GM21381 (cell line): ENCODE results near the gene DAB2IP.

ENCODE experiments used
- ATAC-seq: cut with Tn5 transposase; IDR thresholded peaks from one replicate; pipeline ENCODE4 v1.9.1; 2021; ENCODE audit warnings: mild to moderate bottlenecking, moderate library complexity; ENCODE audit not compliant: unreplicated experiment

DAB2IP gene

DNA sequence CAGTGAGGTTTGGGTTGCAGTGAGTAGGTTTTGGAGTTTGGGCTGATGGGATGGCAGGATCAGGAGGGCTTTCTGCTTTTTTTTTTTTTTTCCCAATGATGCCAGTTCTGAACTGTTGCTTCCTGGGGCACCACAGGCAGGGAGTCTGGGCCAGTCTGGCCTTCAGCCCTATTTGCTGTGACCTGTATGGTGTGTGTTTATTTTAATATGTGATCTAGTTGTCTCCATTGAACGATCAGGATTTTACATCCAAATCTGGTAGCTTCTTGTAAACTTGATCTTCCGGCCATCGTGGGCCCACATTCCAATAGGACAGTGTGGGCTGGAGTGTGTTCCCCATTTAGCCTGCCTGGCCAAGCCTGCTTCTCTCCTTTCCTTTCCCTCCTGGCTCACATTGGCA lies 25.8 kb upstream of the DAB2IP start:
- ATAC-seq, result no peak

- no peak for ATAC-seq
Measured at GRCh38 chr9:121626012-121626411, 25.4 kb upstream of the DAB2IP start.

DNA sequence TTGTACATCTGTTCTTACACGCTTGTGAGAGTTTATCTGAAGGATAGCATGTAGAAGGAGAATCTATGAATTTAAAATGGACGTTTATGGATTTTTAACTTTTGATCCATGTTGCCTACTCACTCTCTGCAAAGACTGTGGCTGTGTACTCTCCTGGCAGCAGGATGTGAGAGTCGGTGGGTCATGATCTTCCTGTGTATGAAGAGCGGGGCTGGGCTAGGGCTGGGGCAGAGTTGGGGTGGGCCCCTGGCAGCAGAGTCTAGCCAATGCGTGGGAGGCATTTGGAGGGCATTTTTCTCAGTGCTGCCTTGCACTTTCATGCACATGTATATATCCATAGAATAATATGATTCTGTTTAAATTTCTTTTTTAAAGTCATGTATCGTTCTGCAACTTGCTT lies 24.0 kb upstream of the DAB2IP start:
- no peak for ATAC-seq

DNA sequence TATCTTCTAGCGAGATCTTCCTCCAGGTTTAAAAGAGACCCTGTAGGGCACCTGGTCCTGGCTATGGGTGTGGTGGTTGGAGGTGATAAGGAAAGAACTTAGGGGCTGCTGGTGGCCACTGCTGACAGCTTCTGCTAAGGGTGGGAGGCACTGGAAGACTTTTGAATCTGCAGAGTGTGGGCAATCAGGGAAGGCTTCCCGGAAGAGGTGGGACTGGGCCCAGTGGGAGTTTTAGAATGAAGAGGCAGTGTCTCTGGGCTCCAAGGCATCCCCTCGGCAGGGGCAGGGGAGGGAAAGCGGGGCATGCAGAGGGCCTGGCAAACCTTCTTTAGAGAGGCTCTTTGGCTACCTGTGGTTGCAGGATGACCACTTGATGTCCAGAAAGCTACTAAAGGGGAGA lies 23.0 kb upstream of the DAB2IP start:
- ATAC-seq, result no peak

DNA sequence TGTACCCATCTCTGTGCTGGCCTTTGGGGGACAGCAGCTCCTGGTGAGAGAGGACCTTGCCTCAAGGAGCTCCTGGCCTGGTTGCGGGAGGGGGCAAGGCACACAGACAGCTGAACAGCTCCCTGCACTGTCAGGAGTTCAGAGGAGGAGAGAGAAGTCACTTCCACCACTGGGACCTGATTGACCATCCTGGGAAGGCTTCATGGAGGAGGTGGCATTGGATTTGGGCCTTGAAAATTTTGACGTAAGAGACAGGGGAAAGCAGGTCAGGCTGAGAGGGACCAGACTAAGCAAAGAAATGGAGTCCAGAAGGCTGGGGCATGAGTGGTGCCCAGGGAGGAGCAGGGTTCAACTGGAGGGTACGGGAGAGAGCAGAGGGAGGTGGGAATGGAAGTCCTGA lies 20.3 kb upstream of the DAB2IP start:
- no peak for ATAC-seq

DNA sequence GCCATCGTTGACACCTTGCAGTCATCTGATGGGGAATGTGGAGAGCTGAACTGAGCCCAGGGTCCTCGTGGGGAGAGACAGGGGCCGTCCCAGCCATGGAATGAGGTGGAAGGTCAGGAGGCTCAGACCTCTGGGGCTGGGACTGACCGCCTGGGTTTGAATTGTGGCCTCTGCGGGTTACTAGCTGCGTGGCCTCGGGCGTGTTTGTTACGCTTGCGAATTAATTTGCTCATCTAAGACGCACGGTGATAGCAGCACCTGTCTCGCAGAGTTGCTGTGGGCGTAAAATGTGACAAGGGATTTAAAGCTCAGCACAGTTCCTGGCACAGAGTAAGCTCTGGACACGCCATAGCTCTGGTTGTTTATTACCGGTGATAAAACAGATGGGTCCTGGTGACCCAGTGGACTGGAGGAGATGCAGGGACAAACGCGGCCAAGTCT lies 19.4 kb upstream of the DAB2IP start:
- no peak for ATAC-seq

DNA sequence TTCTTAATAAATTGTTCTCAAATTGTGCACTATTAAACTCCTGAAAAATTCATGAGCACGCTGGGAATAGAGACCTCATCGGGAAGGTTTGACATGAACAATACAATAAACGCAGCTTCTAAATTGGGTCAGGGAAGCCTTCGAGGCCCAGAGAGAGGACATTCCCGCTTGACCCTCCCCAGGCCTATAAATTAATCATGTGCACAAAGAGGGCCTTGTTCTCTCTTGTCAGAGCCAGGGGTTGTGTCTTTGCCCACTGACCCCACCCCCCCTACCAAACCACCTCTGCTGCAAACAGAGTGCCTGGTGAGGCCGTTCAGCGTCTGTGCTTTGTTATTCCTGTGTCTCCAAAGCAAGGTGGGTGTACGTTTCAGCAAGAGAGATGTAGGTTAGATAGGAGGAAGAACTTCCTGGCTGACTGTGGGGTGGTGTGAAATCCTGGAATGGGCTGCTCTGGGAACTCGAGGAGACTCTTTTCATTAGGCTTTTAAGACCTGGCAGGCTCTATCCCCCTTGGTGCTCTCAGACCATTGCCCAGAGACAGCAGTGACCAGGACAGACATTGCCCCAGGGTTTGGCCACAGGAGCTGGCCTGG lies 18.2 kb upstream of the DAB2IP start:
- no peak for ATAC-seq

DNA sequence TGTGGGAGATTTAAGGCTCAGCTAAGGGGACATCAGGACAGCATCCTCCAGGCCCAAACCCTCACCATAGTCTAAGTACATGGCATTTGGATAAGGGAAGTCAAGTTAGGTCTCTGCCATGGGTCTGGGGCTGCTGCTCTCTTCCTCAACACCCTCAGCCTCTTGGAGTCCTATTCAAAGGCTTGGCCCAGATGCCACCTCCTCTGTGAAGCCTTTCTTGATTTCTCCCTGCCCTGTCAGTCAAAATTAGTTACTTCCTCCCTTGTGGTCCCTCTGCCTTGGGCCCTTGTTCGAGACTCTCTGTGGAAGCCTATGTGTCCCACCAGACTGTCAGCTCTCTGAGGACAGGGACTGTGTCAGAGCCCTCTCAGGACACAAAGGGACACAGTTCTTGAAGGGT lies 17.7 kb upstream of the DAB2IP start:
- ATAC-seq, result no peak

GRCh38 chr9:121634329-121635261 lies 16.8 kb upstream of the DAB2IP start:
- ATAC-seq, result no peak

DNA sequence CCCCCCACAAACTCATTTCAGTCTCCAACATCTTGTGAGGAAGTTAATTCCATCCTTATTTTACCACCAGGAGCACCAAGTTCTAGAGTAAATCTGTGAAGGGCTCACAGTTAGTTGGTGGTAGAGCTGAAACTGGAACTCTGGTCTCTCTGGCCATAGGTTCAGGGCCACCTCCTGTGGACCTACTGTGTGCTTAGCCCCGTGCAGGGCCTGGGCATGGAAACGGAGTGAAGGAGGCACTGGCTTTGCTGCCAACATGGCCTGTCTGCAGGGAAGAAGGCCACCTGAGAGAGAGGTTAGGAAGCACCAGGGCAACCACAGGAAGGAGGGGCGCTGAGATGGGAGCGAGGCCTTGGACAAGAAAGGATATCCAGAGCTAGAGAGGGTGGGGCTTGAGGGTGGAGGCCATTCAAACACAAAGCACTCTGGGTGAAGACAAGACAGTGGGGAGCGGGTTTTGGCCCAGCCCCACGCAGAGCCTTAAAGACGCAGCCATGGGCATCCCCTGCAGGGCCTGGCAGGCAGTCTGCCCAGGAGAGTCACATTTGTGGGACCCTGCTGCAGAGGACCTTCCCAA lies 16.0 kb upstream of the DAB2IP start:
- no peak for ATAC-seq

- ATAC-seq, result no peak
Measured at GRCh38 chr9:121636341-121636865, 15.0 kb upstream of the DAB2IP start.

- ATAC-seq, result no peak
Measured at GRCh38 chr9:121636978-121637712, 14.3 kb upstream of the DAB2IP start.

DNA sequence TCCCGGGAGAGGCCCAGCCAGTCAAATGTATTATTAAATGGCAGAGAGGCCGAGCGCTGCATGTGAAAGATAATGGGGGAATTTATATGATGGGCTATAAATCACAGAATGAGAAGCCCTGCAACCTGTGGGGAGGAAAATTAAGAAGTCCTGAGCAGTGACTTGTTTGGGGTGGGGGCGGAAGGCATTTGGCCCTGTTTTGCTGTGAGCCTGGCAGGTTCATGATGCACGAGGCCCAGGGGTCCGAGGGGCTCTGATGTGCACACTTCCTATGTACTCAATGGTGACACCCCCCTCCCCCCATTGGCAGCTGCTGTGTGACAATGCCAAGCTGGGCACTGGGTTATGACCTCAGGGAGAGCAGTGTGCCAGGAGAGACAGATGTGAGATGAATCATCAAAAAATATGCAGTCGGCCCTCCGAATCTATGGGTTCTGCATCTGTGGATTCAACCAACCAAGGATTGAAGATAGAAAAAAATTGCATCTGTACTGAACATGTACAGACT lies 13.7 kb upstream of the DAB2IP start:
- ATAC-seq, result no peak

GRCh38 chr9:121638399-121638798 lies 13.0 kb upstream of the DAB2IP start:
- ATAC-seq, result no peak

- no peak for ATAC-seq
Measured at GRCh38 chr9:121638901-121639592, 12.4 kb upstream of the DAB2IP start.

DNA sequence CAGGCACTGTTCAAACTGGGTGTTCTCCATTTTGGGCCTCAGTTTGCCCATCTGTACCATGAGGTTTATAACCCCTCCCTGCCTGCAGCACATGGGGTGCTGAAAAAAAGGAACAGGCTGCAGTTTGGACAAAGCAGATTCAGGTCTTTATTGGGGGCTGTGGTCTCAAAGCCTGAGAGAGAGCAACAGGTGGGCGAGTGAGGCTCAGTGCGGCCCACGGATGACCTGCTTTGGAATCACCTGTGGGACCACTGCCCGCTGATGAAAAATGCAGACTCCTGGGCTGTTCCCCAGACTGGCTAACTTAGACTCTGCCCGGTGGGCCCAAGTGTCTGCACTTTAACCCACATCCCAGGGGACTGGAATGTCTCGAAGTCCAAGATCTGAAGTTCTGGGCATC lies 11.8 kb upstream of the DAB2IP start:
- ATAC-seq, result no peak

GRCh38 chr9:121640076-121640475 lies 11.4 kb upstream of the DAB2IP start:
- ATAC-seq, result no peak

DNA sequence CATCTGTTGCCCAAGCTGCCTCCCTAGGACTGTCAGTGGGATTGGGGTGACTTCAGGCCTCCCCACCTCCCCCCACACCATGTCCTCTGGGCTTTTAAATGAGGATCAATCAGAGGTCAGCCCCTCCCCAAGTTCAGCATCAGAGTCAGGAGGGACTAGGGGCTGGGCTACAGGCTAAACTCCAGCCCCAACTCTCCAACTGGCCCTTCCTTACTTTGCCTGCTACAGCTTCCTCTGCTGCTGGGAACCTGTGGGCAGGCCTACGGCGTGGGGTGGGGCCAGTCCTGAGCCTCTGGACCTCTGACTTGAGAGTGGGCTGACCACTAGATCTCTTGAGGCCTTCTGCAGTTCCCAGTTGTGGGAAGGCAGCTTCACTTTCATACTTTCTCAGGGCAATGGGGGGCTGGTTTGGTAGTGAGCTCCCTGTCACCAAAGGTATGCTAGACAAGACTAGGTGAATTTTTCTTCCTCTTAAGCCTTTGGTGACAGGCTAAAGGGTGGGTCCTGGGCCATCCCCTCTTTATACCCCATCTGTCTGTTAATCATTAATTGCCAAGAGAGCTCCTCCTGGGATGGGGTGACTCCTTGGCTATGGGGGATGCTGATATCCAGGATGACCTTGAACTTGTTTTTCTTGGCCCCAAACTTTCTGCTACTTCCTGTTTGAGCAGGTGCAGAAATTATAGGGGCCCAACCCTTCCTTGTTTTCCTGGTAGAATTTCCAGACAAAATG lies 10.8 kb upstream of the DAB2IP start:
- ATAC-seq, result no peak

DNA sequence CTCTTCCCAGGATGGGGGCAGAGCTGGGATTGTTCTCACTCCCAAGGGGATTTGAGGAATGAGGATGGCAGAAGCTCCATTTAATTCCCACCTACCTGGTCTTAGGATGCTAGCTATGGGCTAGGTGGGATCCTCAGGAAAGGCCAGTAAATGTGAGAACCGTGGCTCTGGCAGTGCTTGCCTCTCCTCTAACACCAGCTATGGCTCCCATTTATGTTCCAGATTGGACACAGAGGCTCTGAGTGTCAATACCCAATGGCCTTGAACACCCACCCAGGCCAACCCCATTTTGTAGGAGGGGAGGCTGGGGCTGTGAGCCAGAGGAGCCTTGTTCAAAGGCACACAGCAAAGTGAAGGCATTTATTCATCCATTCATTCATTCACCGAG lies 10.2 kb upstream of the DAB2IP start:
- no peak for ATAC-seq

GRCh38 chr9:121642758-121643157 lies 8.7 kb upstream of the DAB2IP start:
- ATAC-seq, result no peak
